Fibroblast of the aortic adventitia (primary cell): Measurements from ENCODE around the gene TRIM27. TPM values are rescaled to one million over a fixed set of nuclear protein-coding genes. Genes with fewer than 3 reads are reported as not detected.
A peak's percentile ranks its signal among the peaks of the same experiment; 100 is the strongest.
"Not testable (repeated sequence)": the region's sequence is repeated elsewhere in the genome, so short reads cannot be mapped to it uniquely, and the experiment has no call there.

ENCODE experiments used
- DNase-seq: peaks from one replicate; pipeline ENCODE4 v3.0.0-alpha.2; 2010; ENCODE audit warnings: low read depth
- H3K4me3 ChIP-seq: 2 replicates; pipeline ENCODE4 v1.5.1; 2011; ENCODE audit warnings: low read depth, mild to moderate bottlenecking, control low read depth, low read length, moderate library complexity
- total RNA-seq: library from RNA; depleted of rRNA; stranded (reverse); fragments of >200 nt; gene quantifications from 2 replicates; pipeline ENCODE4 v1.2.3, GENCODE V29; 2012; ENCODE audit warnings: low replicate concordance
- TF ChIP-seq, protein P1 (sequence below): IDR thresholded peaks from 2 replicates; pipeline ENCODE4 v1.5.1; 2011; ENCODE audit warnings: mild to moderate bottlenecking, low read length, control low read depth, inconsistent platforms; ENCODE audit not compliant: insufficient read depth

The TRIM27 gene, protein sequence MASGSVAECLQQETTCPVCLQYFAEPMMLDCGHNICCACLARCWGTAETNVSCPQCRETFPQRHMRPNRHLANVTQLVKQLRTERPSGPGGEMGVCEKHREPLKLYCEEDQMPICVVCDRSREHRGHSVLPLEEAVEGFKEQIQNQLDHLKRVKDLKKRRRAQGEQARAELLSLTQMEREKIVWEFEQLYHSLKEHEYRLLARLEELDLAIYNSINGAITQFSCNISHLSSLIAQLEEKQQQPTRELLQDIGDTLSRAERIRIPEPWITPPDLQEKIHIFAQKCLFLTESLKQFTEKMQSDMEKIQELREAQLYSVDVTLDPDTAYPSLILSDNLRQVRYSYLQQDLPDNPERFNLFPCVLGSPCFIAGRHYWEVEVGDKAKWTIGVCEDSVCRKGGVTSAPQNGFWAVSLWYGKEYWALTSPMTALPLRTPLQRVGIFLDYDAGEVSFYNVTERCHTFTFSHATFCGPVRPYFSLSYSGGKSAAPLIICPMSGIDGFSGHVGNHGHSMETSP
- total RNA-seq, result 32.7 and 49.7 TPM in 2 replicates

DNA sequence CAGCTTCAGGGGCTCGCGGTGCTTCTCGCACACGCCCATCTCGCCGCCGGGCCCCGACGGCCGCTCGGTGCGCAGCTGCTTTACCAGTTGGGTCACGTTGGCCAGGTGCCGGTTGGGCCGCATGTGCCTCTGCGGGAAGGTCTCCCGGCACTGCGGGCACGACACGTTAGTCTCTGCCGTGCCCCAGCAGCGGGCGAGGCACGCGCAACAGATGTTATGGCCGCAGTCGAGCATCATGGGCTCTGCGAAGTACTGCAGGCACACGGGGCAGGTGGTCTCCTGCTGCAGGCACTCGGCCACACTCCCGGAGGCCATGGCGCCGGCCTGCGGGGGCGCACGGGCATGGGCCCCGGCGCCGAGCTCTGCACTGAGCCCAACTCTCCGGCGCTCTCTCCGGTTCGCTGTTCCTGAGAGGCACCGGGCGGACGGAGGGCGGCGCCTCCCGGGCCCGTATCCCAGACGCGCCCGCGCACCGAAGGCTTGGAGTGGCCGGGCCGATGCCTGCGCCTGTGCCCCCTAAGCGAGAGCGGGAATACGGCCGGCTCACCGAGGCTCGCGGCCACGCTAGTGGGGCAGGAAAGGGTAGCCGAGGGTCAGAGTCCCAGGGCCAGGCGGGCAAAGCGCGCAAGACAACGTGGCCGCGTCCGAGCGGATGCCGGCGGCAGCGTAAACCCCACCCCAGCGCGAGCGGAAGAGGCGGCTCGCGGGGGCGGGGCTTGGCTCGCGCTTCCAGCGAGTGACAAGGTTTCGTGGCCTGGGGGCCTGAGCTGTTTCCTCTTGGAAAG is at the start of gene TRIM27:
Gene TRIM27, minus strand, starts transcription at position 668 of the 785 bp plus-strand sequence. Its CDS starts 353 bp downstream, at position 315.
- TF ChIP-seq, protein P1, sequence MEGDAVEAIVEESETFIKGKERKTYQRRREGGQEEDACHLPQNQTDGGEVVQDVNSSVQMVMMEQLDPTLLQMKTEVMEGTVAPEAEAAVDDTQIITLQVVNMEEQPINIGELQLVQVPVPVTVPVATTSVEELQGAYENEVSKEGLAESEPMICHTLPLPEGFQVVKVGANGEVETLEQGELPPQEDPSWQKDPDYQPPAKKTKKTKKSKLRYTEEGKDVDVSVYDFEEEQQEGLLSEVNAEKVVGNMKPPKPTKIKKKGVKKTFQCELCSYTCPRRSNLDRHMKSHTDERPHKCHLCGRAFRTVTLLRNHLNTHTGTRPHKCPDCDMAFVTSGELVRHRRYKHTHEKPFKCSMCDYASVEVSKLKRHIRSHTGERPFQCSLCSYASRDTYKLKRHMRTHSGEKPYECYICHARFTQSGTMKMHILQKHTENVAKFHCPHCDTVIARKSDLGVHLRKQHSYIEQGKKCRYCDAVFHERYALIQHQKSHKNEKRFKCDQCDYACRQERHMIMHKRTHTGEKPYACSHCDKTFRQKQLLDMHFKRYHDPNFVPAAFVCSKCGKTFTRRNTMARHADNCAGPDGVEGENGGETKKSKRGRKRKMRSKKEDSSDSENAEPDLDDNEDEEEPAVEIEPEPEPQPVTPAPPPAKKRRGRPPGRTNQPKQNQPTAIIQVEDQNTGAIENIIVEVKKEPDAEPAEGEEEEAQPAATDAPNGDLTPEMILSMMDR, result no peak
- DNase-seq, result peak; percentile 72
- peak within 1 kb of the TSS; percentile 96 for H3K4me3 ChIP-seq

DNA sequence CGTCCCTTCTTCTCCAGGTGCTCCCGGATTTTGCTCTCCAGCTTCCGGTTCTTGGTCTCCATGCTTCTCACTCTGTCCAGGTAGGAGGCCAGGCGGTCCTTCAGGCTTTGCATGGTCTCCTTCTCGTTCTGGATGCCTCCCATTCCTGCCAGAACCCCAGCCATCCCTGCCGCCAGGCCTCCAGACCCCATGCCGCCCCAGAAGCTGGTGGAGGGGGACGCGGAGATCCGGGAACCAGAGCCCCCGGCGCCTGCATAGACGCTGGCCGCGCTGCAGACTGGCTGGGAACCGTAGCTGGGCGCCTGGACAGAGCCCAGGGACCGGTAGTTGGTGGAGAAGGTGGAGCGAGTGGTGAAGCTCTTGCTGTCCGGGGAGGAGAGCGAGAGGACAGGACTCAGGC is 46.3 kb upstream of the TRIM27 start:
- not testable (repeated sequence) for H3K4me3 ChIP-seq, DNase-seq

DNA sequence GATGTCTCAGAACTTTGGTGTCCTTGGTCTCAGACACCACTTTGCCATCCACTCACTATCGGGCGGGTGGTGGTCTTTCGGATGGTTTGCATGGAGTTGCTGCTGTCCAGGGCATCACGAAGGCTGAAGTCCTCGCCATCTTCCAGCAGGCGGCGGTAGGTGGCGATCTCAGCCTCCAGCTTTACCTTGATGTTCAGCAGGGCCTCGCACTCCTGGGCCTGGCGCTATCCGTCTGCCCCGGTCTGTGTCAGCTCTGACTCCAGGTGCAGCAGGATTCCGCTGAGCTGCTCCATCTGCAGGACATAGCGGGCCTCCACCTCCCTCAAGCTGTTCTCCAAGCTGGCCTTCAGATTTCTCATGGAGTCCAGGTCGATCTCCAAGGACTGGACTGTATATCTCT is 45.3 kb upstream of the TRIM27 start:
- no peak for DNase-seq
- TF ChIP-seq, protein P1, result no peak
- H3K4me3 ChIP-seq, result no peak overlapping the region

DNA sequence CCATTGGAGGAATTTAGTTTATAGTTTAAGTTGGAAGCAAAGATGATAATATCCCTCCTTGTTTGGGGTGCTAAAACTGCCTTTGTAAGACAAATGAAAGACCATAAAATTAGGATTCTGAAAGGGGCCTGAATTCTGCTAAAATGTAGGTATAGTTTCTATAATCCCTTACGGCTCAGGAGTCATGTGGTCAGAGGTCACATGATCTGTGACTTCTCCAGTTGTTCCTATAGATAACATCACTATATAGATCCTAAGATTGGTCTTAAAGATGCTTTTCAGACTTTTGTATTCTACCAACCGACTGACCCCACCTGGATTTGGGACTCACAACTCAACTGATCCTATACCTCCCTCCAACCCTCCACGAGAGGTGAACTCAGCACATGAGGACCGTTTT is 44.7 kb upstream of the TRIM27 start:
- DNase-seq, result no peak
- no peak overlapping the region for H3K4me3 ChIP-seq
- TF ChIP-seq, protein P1, result no peak

DNA sequence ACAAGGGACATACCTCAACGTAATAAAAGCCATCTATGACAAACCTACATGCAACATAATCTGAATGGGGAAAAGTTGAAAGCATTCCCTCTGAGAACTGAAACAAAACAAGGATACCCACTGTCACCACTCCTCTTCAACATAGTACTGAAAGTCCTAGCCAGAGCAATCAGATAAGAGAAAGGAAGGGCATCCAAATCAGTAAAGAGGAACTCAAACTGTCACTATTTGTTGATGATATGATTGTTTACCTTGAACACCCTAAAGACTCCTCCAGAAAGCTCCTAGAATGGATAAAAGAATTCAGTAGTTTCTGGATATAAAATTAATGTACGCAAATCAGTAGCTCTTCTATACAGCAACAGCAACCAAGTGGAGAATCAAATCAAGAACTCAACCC is 41.9 kb upstream of the TRIM27 start:
- H3K4me3 ChIP-seq, result no peak overlapping the region
- TF ChIP-seq, protein P1, result no peak
- DNase-seq, result no peak

DNA sequence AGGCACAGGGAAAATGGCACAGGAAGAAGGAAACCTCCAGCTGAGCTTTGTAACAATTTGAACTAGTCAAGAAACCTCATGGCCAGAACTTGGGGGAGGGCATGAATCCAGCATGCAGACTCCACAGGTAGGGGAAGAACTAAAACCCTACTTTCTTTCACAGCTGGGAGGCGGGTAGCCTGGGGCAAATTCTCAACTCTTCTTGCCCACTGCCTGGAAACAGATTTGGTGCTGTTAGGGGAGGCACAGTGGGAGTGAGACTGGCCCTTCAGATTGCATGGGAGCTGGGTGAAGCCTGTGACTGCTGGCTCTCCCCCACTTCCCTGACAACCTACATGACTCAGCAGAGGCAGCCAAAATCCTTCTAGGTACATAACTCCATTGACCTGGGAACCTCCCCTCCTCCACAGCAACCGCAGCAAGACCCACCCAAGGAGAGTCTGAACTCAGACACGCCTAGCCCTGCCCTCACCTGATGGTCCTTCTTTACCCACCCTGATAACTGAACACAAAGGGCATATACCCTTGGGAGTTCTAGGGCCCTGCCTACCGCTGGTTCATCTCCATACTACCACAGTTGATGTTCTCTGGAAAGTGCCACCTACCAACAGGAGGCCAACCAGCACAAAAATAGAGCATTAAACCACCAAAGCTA is 37.2 kb upstream of the TRIM27 start:
- no peak overlapping the region for H3K4me3 ChIP-seq
- TF ChIP-seq, protein P1, result no peak
- no peak for DNase-seq

DNA sequence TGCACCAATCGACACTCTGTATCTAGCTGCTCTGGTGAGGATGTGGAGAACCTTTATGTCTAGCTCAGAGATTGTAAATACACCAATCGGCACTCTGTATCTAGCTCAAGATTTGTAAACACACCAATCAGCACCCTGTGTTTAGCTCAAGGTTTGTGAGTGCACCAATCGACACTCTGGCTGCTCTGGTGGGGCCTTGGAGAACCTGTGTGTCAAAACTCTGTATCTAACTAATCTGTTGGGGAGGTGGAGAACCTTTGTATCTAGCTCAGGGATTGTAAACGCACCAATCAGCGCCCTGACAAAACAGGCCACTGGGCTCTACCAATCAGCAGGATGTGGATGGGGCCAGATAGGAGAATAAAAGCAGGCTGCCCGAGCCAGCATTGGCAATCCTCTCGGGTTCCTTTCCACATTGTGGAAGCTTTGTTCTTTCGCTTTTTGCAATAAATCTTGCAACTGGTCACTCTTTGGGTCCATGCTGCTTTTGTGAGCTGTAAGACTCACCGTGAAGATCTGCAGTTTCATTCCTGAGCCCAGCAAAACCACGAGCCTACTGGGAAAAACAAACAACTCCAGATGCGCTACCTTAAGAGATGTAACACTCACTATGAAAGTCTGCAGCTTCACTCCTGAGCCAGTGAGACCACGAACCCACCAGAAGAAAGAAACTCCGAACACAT is 34.9 kb upstream of the TRIM27 start:
- H3K4me3 ChIP-seq, DNase-seq: not testable (repeated sequence)

DNA sequence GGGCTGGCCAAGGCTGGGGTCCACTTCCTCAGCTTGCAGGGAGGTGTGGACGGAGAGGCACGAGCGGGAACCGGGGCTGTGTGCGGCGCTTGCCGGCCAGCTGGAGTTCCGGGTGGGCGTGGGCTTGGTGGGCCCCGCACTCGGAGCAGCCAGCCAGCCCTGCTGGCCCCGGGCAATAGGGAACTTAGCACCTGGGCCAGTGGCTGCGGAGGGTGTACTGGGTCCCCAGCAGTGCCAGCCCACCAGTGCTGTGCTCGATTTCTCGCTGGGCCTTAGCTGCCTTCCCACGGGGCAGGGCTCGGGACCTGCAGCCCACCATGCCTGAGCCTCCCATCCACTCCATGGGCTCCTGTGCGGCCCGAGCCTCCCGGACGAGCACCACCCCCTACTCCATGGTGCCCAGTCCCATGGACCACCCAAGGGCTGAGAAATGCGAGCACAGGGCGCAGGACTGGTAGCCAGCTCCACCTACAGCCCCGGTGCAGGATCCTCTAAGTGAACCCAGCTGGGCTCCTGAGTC is 34.1 kb upstream of the TRIM27 start:
- not testable (repeated sequence) for DNase-seq

More for the DNA sequence above, 34.1 kb upstream of the TRIM27 start:
- H3K4me3 ChIP-seq, result not testable (repeated sequence)
